HepG2 (cell line): ENCODE measurements around the gene NMT2. TPM values are rescaled to one million over a fixed set of nuclear protein-coding genes. Genes with fewer than 3 reads are reported as not detected.
A peak's percentile ranks its signal among the peaks of the same experiment; 100 is the strongest.

Source experiments
- CEBPG ChIP-seq: IDR thresholded peaks from 2 replicates; pipeline ENCODE4 v1.6.1; 2016
- DDIT3 ChIP-seq: sonication (generic); formaldehyde crosslinking; IDR thresholded peaks from 2 replicates; pipeline ENCODE4 v1.4.0; 2020; ENCODE audit warnings: mild to moderate bottlenecking, missing genetic modification reagents
- DMAP1 ChIP-seq: IDR thresholded peaks from 2 replicates; pipeline ENCODE4 v1.6.1; 2016
- GATAD2A ChIP-seq: IDR thresholded peaks from 2 replicates; pipeline ENCODE4 v1.6.1; 2016
- IRF9 ChIP-seq: sonication (generic); formaldehyde crosslinking; IDR thresholded peaks from 2 replicates; pipeline ENCODE4 v1.8.0; 2022; ENCODE audit warnings: missing genetic modification reagents, mild to moderate bottlenecking, borderline replicate concordance
- KLF9 ChIP-seq: IDR thresholded peaks from 2 replicates; pipeline ENCODE4 v1.6.1; 2016; ENCODE audit warnings: low read depth
- NFIC ChIP-seq: IDR thresholded peaks from 2 replicates; pipeline ENCODE4 v1.6.1; 2012; ENCODE audit warnings: mild to moderate bottlenecking, low read length, inconsistent platforms
- NR0B2 ChIP-seq: sonication (generic); formaldehyde crosslinking; IDR thresholded peaks from 2 replicates; pipeline ENCODE4 v1.4.0; 2020; ENCODE audit warnings: mild to moderate bottlenecking, missing genetic modification reagents
- POLR2AphosphoS5 ChIP-seq: IDR thresholded peaks from 2 replicates; pipeline ENCODE4 v1.6.1; 2012; ENCODE audit warnings: low read depth, low read length
- SKIL ChIP-seq: sonication (generic); formaldehyde crosslinking; IDR thresholded peaks from 2 replicates; pipeline ENCODE4 v1.8.0; 2022; ENCODE audit warnings: missing genetic modification reagents, mild to moderate bottlenecking, moderate library complexity, borderline replicate concordance
- SRSF9 ChIP-seq: fragments of 200-400 bp; formaldehyde crosslinking; IDR thresholded peaks from 2 replicates; pipeline ENCODE4 v1.6.1; 2018; ENCODE audit warnings: borderline replicate concordance, mild to moderate bottlenecking, low read depth, low read length; ENCODE audit not compliant: insufficient read depth, poor library complexity, severe bottlenecking
- ZBTB39 ChIP-seq: sonication (generic); formaldehyde crosslinking; IDR thresholded peaks from 2 replicates; pipeline ENCODE4 v1.5.0; 2020; ENCODE audit warnings: missing genetic modification reagents
- ZBTB42 ChIP-seq: sonication (generic); formaldehyde crosslinking; IDR thresholded peaks from 2 replicates; pipeline ENCODE4 v1.5.0; 2020; ENCODE audit warnings: mild to moderate bottlenecking, missing genetic modification reagents
- ZNF136 ChIP-seq: sonication (generic); formaldehyde crosslinking; IDR thresholded peaks from 2 replicates; pipeline ENCODE4 v1.8.1; 2022; ENCODE audit warnings: low read depth, mild to moderate bottlenecking, moderate library complexity, missing genetic modification reagents
- ZNF317 ChIP-seq: sonication (generic); formaldehyde crosslinking; IDR thresholded peaks from 2 replicates; pipeline ENCODE4 v1.5.0; 2020; ENCODE audit warnings: mild to moderate bottlenecking, missing genetic modification reagents
- ZNF331 ChIP-seq: sonication (generic); formaldehyde crosslinking; IDR thresholded peaks from 2 replicates; pipeline ENCODE4 v1.4.0; 2020; ENCODE audit warnings: missing genetic modification reagents
- ZNF430 ChIP-seq: sonication (generic); formaldehyde crosslinking; IDR thresholded peaks from 2 replicates; pipeline ENCODE4 v1.9.0; 2021; ENCODE audit warnings: mild to moderate bottlenecking, missing genetic modification reagents
- ZNF660 ChIP-seq: sonication (generic); formaldehyde crosslinking; IDR thresholded peaks from 2 replicates; pipeline ENCODE4 v1.5.1; 2020; ENCODE audit warnings: mild to moderate bottlenecking, low read depth, missing genetic modification reagents, borderline replicate concordance
- ZNF83 ChIP-seq: sonication (generic); formaldehyde crosslinking; IDR thresholded peaks from 2 replicates; pipeline ENCODE4 v1.4.0; 2020; ENCODE audit warnings: missing genetic modification reagents, mild to moderate bottlenecking, borderline replicate concordance
- ZNF883 ChIP-seq: sonication (generic); formaldehyde crosslinking; IDR thresholded peaks from 2 replicates; pipeline ENCODE4 v1.5.1; 2020; ENCODE audit warnings: mild to moderate bottlenecking, missing genetic modification reagents; ENCODE audit errors: not compliant biosample characterization
- polyA plus RNA-seq, 8 experiments: library from polyadenylated mRNA; depleted of rRNA in 3 of 8; stranded (reverse) in 7 of 8; unstranded in 1 of 8; fragments of >200 nt; fragmentation: Illumina TruSeq in 4 of 8; extraction: Trizol in 4 of 8; gene quantifications; 2 replicates each; pipeline versions ENCODE4 v1.2.1 to v1.2.3, GENCODE V29; 2011 to 2016; ENCODE audit warnings: low read depth in 4 of 8, missing spikeins in 1 of 8, mixed read lengths in 1 of 8; ENCODE audit not compliant: insufficient read depth in 1 of 8
- total RNA-seq, 5 experiments: library from RNA; depleted of rRNA; stranded (reverse); fragments of >200 nt; fragmentation: Illumina TruSeq; extraction: Trizol; gene quantifications; 2 replicates each; pipeline ENCODE4 v1.2.3, GENCODE V29; 2016; ENCODE audit warnings: low read depth in 1 of 5

Gene NMT2
- total and polyA plus RNA-seq, 2 of the 13 experiments (the other 11 are each of a cell fraction or from before 2014, with no cell fraction given) = 10.1 to 23.8 TPM

GRCh38 chr10:15168291-15168785 lies at the start of gene NMT2 (continued):
- TF ChIP-seq DDIT3 (no peak), ZNF83 (CRISPR knock-in tag) (no peak; the same call in 1 of the 2 replicates), ZBTB39 (CRISPR knock-in tag) (no peak), SRSF9 (no peak), SKIL (CRISPR knock-in tag) (0 out of 2 replicates have a peak, but pooled peaks have one; percentile 40), IRF9 (CRISPR knock-in tag) (peak; percentile 44; the same call in 1 of the 2 replicates), GATAD2A (CRISPR knock-in tag) (no peak), ZNF331 (CRISPR knock-in tag) (peak; percentile 16; the same call in 1 of the 2 replicates), ZBTB42 (CRISPR knock-in tag) (no peak), ZNF660 (CRISPR knock-in tag) (no peak), DMAP1 (CRISPR knock-in tag) (peak; percentile 58; the same call in 1 of the 2 replicates), ZNF430 (peak; percentile 74), ZNF883 (CRISPR knock-in tag) (peak; percentile 17), POLR2AphosphoS5 (peak; percentile 84), ZNF317 (no peak), CEBPG (CRISPR knock-in tag) (no peak), KLF9 (CRISPR knock-in tag) (no peak), NFIC (no peak), NR0B2 (CRISPR knock-in tag) (0 out of 2 replicates have a peak, but pooled peaks have one; percentile 23), ZNF136 (CRISPR knock-in tag) (no peak)
